Measurements from ENCODE around the gene CDKN2B-AS1. TPM values are rescaled to one million over a fixed set of nuclear protein-coding genes. Genes with fewer than 3 reads are reported as not detected.

CDKN2B-AS1 gene
- total RNA-seq, 6 experiments from 2014 or later: 0.61 to 1.5 (median 1.2) TPM

GRCh38 chr9:22064957-22065356 lies 70.4 kb downstream of the CDKN2B-AS1 start:
- H3K27me3 Mint-ChIP-seq (ENCODE audit: insufficient read depth): no peaks in the 10 kb centered on the region
- DNase-seq: no peak
- H3K4me3 Mint-ChIP-seq: no peak overlapping the region
- H3K4me1 Mint-ChIP-seq (ENCODE audit: low read depth): no peaks in the 10 kb centered on the region
- no peaks in the 10 kb centered on the region for H3K36me3 Mint-ChIP-seq (ENCODE audit: low read depth)
- TF ChIP-seq CTCF (IDR thresholded peaks at IDR 0.05): no peak
- no peak overlapping the region for H3K27ac Mint-ChIP-seq
- no peaks in the 10 kb centered on the region for H3K9me3 Mint-ChIP-seq

- H3K4me3 Mint-ChIP-seq: no peak overlapping the region
- H3K9me3 Mint-ChIP-seq: no peaks in the 10 kb centered on the region
- no peak for DNase-seq
- no peak for TF ChIP-seq CTCF (IDR thresholded peaks at IDR 0.05)
- no peaks in the 10 kb centered on the region for H3K4me1 Mint-ChIP-seq (ENCODE audit: low read depth)
- no peak overlapping the region for H3K27ac Mint-ChIP-seq
- no peaks in the 10 kb centered on the region for H3K27me3 Mint-ChIP-seq (ENCODE audit: insufficient read depth)
- no peaks in the 10 kb centered on the region for H3K36me3 Mint-ChIP-seq (ENCODE audit: low read depth)
Measured at GRCh38 chr9:22065431-22066200, 71.0 kb downstream of the CDKN2B-AS1 start.

- H3K27ac Mint-ChIP-seq: no peak overlapping the region
- DNase-seq: no peak
- H3K4me3 Mint-ChIP-seq: no peak overlapping the region
- H3K4me1 Mint-ChIP-seq (ENCODE audit: low read depth): no peaks in the 10 kb centered on the region
- H3K9me3 Mint-ChIP-seq: no peaks in the 10 kb centered on the region
- no peak for TF ChIP-seq CTCF (IDR thresholded peaks at IDR 0.05)
- H3K36me3 Mint-ChIP-seq (ENCODE audit: low read depth): no peaks in the 10 kb centered on the region
- no peaks in the 10 kb centered on the region for H3K27me3 Mint-ChIP-seq (ENCODE audit: insufficient read depth)
Measured at GRCh38 chr9:22067196-22067595, 72.6 kb downstream of the CDKN2B-AS1 start.

- Mint-ChIP-seq H3K4me3 (no peak overlapping the region), H3K27ac (no peak overlapping the region), H3K9me3 (no peaks in the 10 kb centered on the region), H3K36me3 (ENCODE audit: low read depth) (no peaks in the 10 kb centered on the region), H3K27me3 (ENCODE audit: insufficient read depth) (no peaks in the 10 kb centered on the region), H3K4me1 (ENCODE audit: low read depth) (no peaks in the 10 kb centered on the region)
- no peak for DNase-seq
- TF ChIP-seq CTCF (IDR thresholded peaks at IDR 0.05): no peak
Measured at GRCh38 chr9:22068369-22068768, 73.8 kb downstream of the CDKN2B-AS1 start.

GRCh38 chr9:22073349-22073748 lies 78.8 kb downstream of the CDKN2B-AS1 start:
- H3K4me3 Mint-ChIP-seq: no peak overlapping the region

More at GRCh38 chr9:22073349-22073748, 78.8 kb downstream of the CDKN2B-AS1 start:
- Mint-ChIP-seq H3K27me3 (ENCODE audit: insufficient read depth) (no peaks in the 10 kb centered on the region), H3K36me3 (ENCODE audit: low read depth) (no peaks in the 10 kb centered on the region), H3K9me3 (no peaks in the 10 kb centered on the region), H3K27ac (no peak overlapping the region), H3K4me1 (ENCODE audit: low read depth) (no peaks in the 10 kb centered on the region)
- DNase-seq: no peak
- no peak for TF ChIP-seq CTCF (IDR thresholded peaks at IDR 0.05)

Measured in HFFc6 (cell line).